NCI-H2171 treated with DMSO at 0.1 percent for 48 hours (cell line): ENCODE results near the gene DYRK4.

Source experiments
- DNase-seq: peaks from one replicate; lab custom pipeline; 2025; lab: John Stamatoyannopoulos, UW

DYRK4 gene

DNA sequence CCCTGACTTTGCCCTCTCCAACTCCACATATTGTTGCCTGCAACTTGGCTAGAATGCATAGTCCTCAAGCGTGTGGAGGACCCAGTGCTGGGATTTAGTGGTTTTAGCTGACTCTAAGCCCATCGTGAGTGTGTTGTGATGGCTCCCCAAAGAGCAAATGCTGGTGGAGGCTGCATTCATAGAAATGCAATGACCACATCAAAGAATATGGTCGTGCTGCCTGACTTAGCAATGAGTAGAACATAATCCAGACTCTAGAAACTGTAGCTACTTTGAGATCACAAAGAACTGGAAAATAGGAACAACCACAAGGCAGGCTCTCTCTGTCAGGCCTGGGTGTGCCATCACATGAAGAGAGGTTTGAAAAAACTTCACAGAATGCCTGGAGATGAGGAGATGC, 1.3 kb downstream of the DYRK4 start:
- DNase-seq: no peak

DNA sequence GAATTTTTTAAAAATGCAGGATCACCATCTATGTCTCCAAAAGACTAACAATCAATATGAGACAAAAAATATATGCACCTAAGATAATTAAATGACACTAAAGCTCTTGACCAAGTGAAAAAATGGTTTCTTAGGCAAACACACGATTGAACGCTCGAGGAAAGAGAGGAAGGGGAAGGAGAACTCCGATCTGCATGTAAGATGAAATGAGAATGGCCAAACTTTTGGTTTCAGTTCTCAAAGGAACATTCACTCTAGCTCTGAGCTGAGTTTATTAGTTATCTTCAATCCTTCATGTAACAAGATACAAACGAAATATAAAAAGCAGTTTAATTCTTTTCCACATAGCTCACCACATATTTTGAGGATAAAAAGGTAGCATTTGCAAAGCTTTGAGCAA, 2.8 kb downstream of the DYRK4 start:
- DNase-seq: no peak

- DNase-seq: no peak
These were observed 4.5 kb downstream of the DYRK4 start for GRCh38 chr12:4566474-4566873.

GRCh38 chr12:4567073-4567881, 5.3 kb downstream of the DYRK4 start:
- no peak for DNase-seq

- no peak for DNase-seq
These were observed 7.3 kb downstream of the DYRK4 start for GRCh38 chr12:4569261-4569660.

GRCh38 chr12:4572680-4573079, 10.7 kb downstream of the DYRK4 start:
- DNase-seq: no peak

GRCh38 chr12:4579305-4580102, 17.5 kb downstream of the DYRK4 start:
- peak; percentile 30 for DNase-seq

DNA sequence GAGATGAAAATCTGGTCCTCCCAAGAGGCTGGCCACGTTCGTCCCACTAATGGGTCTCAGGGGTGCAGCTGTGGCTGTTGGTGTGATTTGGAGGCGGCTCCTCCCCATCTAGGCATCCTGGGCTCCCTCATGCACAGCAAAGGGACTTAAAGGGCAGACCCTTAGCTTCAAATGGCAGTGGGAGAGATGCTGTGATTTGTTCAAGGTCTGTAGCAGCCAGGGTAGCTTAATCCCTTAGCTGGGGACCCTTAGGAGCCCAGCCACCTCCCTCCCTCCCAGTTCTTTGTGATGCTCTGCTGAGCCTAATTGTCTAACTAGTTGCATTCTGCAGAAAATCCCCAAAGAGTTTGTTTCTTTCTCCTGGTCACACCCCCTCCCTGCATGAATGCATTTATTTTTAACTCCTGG, 18.3 kb downstream of the DYRK4 start:
- no peak for DNase-seq

DNA sequence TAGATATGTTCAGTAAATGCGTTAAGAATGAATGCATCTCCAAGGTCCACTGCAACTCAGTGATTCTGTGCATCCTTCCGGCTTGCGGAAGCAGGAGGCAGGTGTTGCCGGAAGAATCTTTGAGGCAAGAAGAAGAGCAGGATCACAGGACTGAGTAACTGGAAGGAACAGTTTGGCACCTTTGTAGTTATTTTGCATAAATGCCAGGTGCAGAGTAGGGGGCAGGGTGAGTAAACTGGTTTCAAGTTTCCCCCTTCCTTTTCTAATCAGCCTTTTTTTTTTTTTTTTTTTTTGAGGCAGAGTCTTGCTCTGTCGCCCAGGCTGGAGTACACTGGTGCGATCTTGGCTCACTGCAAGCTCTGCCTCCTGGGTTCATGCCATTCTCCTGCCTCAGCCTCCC, 22.3 kb downstream of the DYRK4 start:
- DNase-seq: no peak

- DNase-seq: no peak
These were observed 22.9 kb downstream of the DYRK4 start for GRCh38 chr12:4584896-4585295.

DNA sequence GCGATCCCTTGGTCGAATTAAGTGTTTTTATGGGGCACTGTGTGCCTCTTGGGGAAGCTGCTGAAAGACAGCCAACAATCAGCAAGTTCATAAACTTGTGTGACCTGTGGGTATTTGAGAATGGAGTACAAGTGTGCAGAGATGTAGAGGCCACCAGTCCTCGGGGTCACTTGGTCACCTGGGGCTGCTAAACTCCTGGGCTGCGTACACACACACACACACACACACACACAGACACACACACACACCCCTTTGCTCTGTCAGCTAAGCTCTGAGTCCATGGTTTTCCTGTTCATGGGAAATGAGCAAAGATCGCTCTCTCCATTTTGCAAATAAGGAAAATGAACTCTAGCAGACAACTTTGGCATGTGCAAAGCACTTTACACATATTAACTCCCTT, 24.5 kb downstream of the DYRK4 start:
- no peak for DNase-seq

GRCh38 chr12:4587108-4587507, 25.1 kb downstream of the DYRK4 start:
- DNase-seq: no peak

- no peak for DNase-seq
These were observed 26.9 kb downstream of the DYRK4 start for GRCh38 chr12:4588916-4589315.

GRCh38 chr12:4589941-4590340, 27.9 kb downstream of the DYRK4 start:
- no peak for DNase-seq

GRCh38 chr12:4591180-4591687, 29.2 kb downstream of the DYRK4 start:
- peak; percentile 13 for DNase-seq

- no peak for DNase-seq
These were observed 33.9 kb downstream of the DYRK4 start for GRCh38 chr12:4595881-4596280.

- no peak for DNase-seq
These were observed 41.4 kb downstream of the DYRK4 start for GRCh38 chr12:4603421-4603820.

DNA sequence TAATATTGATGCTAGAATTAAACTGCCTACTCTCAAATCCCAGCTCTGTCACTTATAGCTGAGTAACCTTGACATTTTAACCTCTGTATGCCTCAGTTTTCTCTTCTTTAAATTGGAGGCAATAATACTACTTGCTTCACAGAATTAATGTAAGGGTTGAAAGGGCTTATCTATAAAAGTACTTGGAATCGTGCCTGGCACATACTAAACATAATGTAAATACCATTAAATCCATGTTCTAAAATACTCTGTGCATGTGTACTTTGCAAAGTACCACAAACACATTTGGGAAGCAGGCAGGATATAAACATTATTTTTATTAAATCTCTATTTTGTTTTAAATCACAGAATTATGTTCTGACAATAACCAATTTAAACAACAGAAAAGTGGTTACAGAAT, 41.9 kb downstream of the DYRK4 start:
- DNase-seq: no peak

DNA sequence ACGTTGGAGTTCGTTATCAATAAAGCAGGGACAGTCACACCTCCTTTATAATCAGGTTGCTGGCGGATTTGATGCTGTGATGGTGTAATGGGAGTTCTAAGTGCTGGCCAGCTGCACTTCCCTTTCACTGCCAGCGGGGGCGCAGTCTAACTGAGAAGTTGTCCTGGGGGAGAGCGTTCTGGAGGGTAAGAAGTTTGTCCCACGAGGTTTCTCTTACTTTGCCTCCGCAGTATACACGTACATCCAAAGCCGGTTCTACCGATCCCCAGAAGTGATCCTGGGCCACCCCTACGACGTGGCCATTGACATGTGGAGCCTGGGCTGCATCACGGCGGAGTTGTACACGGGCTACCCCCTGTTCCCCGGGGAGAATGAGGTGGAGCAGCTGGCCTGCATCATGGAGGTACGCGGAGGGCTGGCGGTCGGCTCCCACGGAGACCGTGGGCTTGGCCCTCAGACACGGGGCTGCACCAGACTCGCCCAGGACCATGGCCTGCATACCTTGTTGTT, 42.7 kb downstream of the DYRK4 start:
- DNase-seq: peak; percentile 27

GRCh38 chr12:4607056-4607455, 45.0 kb downstream of the DYRK4 start:
- no peak for DNase-seq

- no peak for DNase-seq
These were observed 47.1 kb downstream of the DYRK4 start for GRCh38 chr12:4609071-4609470.

GRCh38 chr12:4610481-4610880, 48.5 kb downstream of the DYRK4 start:
- DNase-seq: no peak

- no peak for DNase-seq
These were observed 53.7 kb downstream of the DYRK4 start for GRCh38 chr12:4615667-4616066.
